ENCODE results near the gene HDAC7.

GRCh38 chr12:47838286-47838931 lies 18.7 kb upstream of the HDAC7 start:
- TF ChIP-seq FOXK2 (IDR thresholded peaks at IDR 0.05) (no peak), BHLHE40 (IDR thresholded peaks at IDR 0.05; ENCODE audit: borderline replicate concordance) (no peak), ELF4 (IDR thresholded peaks at IDR 0.05) (no peak), L3MBTL2 (conservative IDR thresholded peaks at IDR 0.05) (no peak), SP1 (IDR thresholded peaks at IDR 0.05) (no peak), NFRKB (IDR thresholded peaks at IDR 0.05) (no peak), LEF1 (IDR thresholded peaks at IDR 0.05; ENCODE audit: borderline replicate concordance) (no peak), ZNF384 (IDR thresholded peaks at IDR 0.05) (no peak), HDGF (IDR thresholded peaks at IDR 0.05; ENCODE audit: borderline replicate concordance) (no peak), FOXM1 (IDR thresholded peaks at IDR 0.05; ENCODE audit: borderline replicate concordance) (no peak)
